GM18508 (cell line): ENCODE data around the gene INTS1.

ENCODE experiments used
- ATAC-seq: cut with Tn5 transposase; IDR thresholded peaks from one replicate; pipeline ENCODE4 v1.9.1; 2021; ENCODE audit warnings: moderate number of reproducible peaks; ENCODE audit not compliant: insufficient read depth, unreplicated experiment

INTS1 gene

DNA sequence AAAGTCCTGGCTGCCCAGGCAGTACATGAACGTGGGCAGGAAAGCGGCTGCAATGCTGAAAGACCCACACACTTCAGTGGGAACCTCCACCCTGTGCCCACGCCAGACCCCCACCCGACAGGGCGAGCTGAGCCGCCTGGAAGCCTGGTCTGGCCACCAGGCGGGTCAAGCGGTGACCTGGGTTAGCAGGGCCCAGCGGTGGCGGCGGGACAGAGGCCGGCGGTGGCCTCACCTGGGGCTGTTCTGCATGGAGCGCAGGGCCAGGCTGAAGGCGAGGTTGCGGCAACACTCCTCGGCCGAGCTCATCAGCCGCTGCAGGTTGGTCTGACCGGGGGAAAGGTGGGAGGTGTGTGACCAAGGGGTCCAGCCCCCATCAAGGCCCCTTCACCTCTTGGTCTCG lies 33.3 kb downstream of the INTS1 start:
- ATAC-seq, result no peak

DNA sequence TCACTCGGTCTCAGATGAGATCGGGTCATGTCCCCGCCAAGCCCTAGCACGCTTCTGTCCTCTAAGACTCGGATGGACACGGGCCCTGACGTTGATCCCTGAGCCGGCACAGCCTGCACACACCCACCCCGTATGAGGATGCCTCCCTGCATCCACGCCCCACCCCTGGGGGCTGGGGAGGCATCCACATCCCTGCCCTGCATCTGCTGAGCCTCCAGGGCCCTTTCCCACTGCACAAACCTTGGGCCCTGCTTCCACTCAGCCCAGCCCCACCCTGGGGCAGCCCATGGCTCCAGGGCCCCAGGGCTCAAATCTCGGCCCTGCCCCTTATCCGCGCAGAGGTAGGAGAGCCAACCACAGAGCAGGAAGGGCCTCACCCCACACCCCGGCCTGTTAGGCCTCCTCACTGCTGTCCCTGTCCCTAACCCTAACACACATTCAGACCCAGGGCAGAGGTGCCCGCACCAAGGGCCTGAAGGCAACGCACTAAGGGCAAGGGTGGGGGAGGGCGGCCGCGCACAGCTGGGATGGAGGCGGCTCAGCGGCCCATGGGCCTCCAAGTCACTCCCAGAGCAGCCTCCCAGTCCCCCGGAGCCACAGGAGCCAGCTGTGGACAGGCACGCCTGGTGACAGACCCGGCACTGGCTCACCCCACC lies 35.4 kb downstream of the INTS1 start:
- no peak for ATAC-seq

DNA sequence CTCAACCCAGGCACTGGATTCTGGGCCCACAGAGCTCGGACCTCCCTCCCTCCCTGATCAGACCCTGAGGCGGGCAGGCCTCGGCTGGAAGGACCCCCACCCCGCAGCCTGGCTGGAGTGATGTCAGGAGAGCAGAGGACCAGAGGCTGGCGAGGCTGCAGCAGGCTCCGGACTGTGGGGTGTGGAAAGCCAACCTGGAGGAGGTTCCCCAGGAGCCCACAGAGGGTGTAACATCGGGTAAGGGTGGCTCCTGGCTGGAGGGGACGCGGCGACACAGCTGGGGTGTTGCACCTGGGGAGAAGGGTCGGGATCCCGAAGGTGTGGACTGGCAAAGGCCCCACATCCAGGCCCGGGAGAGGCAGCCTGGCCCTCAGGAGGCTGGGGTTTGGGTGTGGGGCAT lies 36.0 kb downstream of the INTS1 start:
- no peak for ATAC-seq

DNA sequence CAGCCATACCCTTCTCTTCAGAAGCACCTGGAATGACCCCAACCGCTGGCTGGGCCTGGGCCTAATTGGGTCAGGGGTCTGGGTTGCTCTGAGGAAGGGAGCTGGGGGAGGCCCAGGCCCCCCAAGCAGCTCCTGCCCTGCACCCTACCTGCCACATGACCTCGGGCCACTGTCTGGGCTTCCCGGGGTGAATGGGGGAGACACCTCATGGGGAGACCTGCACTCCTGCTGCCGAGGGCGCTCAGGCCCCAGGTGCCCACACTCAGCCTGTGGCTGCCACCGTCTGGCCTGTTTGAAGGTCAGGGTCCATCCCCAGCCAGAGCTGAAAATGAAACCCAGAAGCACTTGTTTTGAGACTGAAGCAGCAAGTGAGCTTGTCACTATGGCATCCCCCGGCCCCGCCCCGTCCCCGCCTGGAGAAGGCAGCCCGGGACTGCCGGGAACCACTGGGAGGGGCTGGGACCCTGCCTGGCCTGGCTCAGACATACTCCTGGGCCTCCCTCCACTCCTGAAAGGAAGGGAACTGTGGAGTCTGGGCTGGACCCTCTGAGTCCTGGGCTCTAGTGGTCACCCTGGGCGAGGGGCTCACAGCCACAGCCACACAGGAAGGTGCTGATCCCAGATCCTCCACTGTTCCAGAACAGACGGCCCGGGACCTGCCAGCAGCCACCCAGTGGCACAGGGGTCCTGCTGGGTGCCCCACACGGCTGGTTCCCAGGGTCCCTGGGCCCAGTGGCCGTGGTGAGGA lies 37.5 kb downstream of the INTS1 start:
- ATAC-seq, result no peak

DNA sequence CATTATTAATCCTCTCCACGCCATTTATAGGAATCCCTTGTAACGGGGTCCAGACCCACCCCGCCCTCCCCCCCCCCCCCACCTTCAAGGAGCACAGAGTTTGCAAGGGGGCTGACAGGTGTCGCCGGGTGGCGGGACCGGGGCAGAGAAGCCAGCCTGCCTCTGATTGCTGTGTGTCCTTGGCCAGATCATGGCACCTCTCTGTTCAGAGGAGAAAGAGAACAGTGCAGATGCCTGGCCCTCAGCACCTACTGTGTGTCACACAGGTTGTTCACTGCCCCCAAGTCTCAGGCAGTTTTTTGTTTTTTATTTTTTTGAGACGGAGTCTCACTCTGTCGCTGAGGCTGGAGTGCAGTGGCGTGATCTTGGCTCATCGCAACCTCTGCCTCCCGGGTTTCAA lies 39.5 kb downstream of the INTS1 start:
- ATAC-seq, result no peak

DNA sequence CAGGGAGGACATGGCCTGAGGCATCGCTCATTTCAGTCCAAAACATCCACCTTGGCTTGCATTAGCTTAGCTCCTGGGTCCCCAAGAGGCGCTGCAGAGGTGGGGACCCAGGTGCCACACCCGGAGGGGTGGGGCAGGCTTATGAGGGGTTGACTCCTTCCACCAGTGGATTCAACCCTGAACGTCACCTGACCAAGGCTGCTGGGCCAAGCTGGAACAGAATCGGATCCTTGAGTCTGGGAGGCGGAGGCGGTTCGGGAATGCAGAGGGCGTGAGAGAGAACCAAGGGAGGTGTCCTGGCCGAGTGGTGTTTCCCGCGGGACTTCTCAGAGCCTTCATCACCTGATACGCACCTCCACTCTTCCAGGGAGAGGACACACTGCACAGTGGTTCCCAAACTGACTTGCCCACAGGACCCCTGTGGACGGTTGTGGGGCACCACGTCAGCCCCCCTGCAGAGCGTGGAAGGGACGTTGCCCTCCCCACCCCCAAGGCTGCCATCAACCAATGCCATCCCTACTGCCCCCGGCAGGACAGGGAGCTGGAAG lies 40.4 kb downstream of the INTS1 start:
- no peak for ATAC-seq

DNA sequence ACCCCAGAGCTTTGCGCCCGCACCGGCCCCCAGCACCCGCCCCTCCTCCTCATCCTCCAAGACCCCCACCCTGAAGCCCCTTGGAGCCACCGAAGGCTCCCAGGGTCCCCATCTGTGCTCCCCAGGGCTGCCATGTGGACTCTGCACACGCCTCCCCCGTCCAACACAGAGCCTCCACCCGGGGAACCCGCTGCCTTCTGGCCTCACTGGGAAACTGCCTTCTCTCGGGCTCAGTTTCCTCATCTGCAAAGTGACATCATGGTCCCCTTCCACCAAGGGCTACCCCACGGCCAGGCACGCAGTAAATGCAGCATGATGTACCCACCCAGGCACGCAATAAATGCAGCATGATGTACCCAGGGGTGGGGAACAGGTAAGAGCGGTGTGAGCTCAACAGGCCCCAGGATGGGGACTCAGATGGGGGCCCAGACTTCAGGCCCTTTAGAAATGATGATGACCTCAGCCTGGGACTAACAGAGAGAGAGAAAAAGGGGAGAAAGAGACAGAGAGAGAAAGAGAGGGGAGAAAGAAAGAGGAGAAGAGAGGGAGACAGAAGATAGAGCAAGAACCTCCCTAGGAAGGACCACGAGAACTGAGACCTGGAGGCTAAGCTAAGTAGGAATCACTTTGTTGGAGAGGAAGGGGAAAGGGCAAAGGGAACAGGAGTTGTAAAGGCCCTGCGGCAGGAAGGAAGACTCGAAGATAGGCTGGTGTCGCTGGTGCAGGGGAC lies 42.4 kb downstream of the INTS1 start:
- ATAC-seq, result no peak

DNA sequence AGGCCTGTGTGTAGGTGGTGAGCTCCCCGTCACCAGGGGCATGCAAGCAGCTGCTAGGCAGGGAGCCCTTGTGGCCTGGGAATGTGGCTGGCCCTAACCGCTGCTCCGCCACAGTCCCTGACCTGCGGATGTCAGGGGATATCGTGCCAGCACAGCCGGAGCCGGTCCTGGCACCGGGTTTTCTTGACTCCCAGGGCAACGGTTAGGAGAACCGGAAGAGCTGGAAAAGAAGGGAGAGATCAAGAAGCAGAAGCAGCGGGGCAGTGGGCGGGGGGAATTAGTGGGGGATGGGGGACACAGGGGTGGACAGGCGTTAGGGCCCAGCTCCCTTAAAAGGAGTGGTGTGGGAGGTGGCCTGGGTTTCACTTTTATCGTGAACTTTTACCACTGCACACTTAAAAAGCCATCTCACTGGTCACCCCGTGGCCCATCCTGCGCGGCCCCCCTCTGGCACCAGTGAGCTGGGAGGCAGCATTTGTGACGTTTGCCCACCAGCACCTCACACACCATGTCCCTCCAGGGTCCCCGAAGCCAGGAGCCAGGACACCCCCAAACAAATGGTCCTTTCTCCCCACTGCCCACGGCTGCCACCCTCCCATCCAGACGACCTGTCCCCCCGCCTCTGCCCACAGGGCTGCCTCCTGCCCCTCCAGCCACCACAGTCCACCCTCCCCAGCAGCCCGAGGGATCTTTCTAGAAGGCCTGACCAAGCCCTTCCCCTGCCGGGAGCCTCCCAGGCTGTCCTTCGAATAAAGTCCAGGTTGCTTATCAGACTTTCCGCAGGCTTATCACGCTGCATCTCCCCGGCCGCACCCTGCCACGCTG lies 43.2 kb downstream of the INTS1 start:
- ATAC-seq, result no peak

DNA sequence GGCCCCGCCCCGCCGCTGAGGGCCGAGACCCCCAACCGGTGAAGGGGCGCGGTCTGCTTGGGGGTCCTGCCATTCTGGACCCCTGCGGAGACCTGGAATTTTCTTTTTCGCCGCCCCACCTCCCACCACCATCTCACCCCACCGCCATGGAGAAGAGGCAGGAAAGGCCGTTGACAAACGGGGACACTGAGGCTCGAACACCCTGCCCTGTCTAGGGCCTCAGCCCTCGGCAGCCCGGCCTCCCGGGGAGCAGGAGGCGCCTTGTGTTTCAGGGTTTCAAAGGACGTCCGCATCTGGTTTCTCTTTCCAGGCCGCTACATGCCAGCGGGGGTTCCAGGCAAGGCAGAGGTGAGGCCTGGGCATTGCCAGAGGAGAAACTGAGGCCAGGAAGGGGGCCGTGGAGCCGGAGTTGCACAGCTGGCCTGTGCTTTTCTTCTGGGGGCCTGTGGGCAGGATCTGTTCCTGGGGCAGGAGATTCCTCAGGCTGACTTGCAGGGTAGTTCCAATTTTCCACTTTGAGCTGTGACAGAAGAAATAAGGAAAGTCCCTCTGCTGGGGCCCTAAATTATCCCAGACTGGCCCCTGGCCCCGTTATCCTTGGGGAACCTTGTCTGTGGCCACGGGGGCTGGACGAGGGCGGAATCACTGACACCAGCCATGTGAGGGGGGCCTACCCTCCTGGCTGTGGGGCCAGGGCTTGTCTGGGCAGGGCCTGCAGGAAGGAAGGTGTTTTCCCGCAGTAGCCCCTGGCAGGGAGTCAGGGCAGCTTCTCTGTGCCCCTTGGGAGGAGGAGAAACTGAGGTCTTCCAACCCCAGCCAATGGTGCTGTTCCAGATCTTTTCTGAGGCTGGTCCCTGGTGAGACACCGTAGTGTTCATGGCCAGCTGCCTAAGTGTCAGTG lies 44.0 kb downstream of the INTS1 start:
- ATAC-seq, result no peak

DNA sequence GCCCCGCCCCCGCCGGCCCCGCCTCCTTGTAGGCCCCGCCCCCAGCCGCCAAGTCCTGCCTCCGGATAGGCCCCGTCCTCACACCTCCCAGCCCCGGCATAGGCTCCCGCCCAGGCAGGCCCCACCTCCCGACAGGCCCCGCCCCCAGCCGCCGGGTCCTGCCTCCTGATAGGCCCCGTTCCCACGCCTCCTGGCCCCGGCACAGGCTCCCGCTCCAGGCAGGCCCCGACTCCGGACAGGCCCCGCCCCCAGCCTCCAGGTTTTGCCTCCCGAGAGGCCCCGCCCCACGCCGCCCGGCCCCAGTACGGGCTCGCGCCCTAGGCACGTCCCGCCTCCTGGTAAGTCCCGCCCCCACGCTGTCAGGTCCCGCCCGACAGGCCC lies 44.7 kb downstream of the INTS1 start:
- peak; percentile 72 for ATAC-seq

DNA sequence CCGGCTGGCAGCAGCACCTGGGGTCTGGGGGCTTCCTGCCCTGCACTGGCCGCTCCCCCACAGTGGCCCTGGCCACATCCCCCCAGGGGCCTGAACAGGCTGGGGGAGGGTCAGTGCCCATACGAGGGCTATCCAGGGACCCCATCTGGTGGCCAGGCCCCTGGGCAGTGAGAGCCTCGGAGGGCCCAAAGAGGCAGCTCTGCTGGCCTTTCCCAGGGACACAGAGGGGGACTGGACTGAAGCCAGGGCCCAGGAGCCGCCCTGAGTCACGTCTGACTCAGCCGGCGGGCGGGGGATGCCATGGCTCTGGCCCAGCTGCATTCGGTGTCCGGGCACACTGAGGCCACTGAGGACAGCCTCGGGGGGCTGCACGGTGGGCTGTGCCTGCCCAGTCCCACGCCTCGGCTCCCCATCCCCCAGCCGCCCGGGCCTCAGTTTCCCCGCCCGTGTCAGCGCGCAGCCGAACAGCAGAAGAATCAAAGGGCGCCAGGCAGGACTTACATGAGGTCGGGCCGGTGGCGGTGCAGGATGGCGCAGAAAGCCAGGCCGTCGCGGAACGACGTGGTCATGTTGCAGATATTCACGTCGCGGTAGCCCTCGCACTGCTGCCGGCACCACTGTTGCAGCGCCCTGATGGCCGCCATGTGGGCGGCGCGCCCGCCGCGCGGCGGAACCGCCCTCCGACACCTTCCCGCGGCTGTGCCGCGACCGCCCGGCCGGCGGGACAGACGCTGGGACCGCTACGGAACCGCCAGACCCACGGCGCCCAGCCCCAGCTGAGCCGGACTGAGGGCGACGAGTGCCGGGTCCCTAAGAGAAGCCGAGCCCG lies 45.3 kb downstream of the INTS1 start, which contains the start of gene MICALL2:
Gene MICALL2 (minus strand): TSS at position 788 of the 829 bp plus-strand sequence. CDS start 144 bp downstream, at position 644.
- ATAC-seq, result peak; percentile 12

DNA sequence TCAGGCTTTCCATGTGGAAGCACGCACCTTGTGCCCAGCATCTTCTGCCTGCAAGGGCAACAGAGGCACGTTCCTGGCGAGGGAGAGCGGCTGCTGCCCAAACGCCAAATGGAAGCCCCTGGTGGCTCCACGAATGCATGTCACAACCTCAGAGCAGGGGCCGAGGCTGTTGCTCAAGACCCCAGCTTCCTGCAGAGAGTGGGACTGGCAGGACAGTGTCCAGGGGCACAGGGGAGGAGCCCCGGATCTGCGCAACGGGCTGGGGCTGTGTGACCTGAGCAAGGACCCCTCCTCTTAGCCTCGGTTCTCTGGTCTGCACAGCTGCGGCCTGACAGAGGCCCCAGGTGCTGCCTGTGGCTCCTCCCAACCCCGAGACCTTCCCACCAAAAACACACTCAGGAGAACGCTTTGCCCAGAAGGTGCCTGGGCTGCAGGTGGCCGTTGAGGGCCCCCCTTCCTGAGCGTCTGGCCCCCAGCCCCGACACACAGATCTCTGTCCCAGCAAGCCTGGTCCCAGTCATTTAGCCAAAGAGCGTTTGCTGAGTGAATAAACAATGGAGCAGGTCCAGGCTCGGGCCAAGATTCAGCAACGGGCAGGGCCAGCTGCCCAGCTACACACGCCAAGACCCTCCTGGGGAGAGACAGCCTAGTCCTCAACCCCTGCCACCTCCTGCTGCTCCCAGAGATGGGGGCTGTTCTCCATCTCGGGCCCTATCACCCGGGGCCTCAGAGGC lies 46.1 kb downstream of the INTS1 start:
- no peak for ATAC-seq

DNA sequence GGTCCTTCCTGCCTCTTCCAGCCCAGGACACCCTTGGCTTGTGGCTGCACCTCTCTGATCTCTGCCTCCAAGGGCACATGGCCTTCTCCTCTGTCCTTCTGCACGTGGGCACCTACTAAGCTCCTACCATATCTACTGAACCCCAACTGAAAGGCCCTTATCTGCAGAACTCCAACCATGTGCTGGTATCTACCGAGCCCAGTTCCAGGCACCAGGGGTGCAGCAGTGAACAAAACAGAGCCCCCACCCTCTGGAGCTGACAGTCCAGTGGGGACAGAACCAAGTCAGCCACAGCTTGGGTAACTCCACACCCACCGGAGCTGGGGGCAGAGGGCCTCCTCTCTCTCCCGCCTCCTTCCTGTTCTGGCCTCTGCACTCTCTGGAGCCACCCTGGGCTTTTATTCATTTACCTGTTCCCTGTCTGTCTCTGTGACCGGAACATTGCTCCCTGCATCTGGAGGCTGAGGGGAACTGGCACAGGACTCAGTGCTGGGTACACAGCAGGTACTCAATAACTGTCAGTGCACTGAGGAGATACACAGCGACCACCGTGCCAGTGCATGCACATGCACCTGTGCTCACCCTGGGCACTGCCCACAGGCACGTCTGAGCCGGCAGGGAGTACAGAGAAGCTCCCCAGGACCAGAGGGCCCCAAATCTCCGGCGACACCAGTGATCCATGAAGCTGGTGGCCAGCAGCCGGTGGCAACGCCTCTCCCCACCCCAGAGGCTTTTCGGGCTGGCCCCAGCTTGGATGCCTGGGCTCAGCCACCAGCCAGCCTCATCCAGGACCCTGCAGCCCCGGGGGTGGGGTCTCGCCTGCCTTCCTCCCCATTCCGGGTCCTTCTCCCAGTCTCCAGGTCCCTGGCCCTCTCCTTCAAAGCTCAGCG lies 46.9 kb downstream of the INTS1 start:
- ATAC-seq, result no peak

DNA sequence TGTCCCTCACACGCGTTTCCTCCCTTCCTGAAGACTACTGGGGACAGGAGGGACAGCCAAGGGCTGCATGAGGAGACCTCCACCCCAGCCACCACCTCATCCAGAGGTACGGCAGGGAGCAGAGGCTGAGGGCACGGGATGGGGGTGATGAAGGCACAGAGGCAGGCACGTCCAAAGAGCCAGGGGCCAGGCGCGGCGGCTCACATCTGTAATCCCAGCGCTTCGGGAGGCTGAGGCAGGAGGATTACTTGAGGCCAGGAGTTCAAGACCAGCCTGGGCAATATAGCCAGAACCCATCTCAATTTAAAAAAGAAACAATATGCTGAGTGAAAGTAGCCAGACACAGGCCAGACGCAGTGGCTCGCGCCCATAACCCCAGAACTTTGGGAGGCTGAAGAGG lies 48.2 kb downstream of the INTS1 start:
- ATAC-seq, result no peak

DNA sequence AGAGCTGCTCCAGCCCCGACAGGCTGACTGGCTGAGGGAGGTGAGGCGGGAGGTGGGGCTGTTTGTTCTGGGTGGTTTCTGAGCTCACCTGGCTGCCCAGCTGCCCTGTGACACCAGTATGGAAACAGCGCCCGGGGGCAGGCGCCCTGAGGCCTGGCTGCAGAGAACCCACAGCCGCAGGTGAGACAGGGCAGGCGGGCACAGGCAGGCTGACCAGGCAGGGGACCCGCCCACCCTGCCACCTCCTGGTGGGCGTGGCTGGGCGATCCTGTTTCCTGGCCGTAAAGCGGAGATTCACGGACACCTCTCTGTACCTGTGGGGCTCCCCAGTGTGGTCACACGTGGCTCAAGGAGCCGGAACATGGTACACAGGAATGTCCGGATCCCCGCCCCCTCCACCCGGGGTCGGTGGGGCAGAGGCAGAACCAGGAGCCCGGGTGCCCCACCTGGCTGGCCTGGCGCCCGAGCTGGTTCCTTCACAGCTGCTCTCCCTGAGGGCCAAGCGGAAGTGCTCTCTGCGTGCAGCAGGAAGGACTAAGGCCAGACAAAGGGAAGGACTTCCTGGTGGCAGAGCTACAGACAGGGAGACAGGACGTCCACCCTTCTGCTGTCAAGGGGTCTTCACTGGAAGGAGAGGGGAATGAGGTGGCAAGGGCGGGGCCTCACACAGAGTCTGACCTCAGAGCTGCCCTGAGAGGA lies 48.8 kb downstream of the INTS1 start:
- no peak for ATAC-seq

DNA sequence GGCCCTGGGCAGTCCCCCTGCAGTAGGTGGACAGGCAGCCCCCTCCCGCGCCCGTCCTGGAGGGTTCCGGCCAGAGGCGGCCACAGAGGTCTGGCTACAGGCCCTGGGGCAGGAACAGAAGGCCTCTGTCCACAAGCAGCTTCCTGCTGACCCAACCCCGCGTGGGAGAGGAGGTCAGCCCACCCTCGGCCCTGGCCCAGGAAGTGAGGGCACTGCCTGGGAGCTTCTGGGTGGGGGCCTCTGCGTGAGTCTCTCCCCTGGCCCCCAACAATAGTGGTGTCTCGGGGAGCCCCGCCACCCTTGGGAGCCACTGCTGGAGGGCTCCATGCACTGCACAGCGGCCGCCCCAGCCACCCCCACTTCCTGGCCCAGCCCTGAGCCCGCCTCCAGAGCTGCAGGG lies 49.6 kb downstream of the INTS1 start:
- no peak for ATAC-seq
